SK-N-SH (cell line): ENCODE data around the gene GSC2. TPM values are rescaled to one million over a fixed set of nuclear protein-coding genes. Genes with fewer than 3 reads are reported as not detected.

Experiments
- CTCF ChIA-PET: fragments of 300-600, 350-600 bp; formaldehyde crosslinking; extraction: SDS; loops from one replicate; lab custom pipeline; 2021; lab: Yijun Ruan, JAX
- POLR2A ChIA-PET: fragments of 350-600 bp; sonication (Branson Sonifier 250); formaldehyde crosslinking; extraction: SDS; loops from one replicate; lab custom pipeline; 2020; ENCODE audit warnings: antibody characterized with exemption, inconsistent platforms; lab: Yijun Ruan, JAX
- DNase-seq: peaks from one replicate; pipeline ENCODE4 v3.0.0; 2012
- H2AFZ ChIP-seq: fragments of 200-600 bp; sonication (generic); 2 replicates; pipeline ENCODE4 v1.8.1; 2016; ENCODE audit warnings: antibody characterized with exemption, mild to moderate bottlenecking, low read depth
- H3F3A ChIP-seq: fragments of 200-600 bp; sonication (generic); replicated peaks from 2 replicates; pipeline ENCODE3; 2016; ENCODE audit warnings: antibody characterized with exemption, mild to moderate bottlenecking; ENCODE audit not compliant: insufficient read depth
- H3K27ac ChIP-seq, 2 experiments: fragments of 200-500 bp in 1 of 2; fragments of 200-600 bp in 1 of 2; sonication (Bioruptor generic) in 1 of 2; sonication (generic), shearing (Covaris generic) in 1 of 2; 2 replicates each; pipeline versions ENCODE4 v1.5.1 to v1.6.1; 2014 to 2016; ENCODE audit warnings: low read depth in 2 of 2, inconsistent platforms in 1 of 2, low read length in 1 of 2, mild to moderate bottlenecking in 1 of 2, mixed read lengths in 1 of 2
- H3K27me3 ChIP-seq: fragments of 200-600 bp; sonication (generic), shearing (Covaris generic); 2 replicates; pipeline ENCODE4 v1.6.1; 2016; ENCODE audit warnings: mixed run types; ENCODE audit not compliant: insufficient read depth
- H3K36me3 ChIP-seq, 2 experiments: fragments of 200-500 bp in 1 of 2; fragments of 200-600 bp in 1 of 2; sonication (Bioruptor generic) in 1 of 2; sonication (generic) in 1 of 2; replicated peaks in 1 of 2; 2 replicates each; pipeline versions ENCODE3 to v1.5.1; 2014 to 2016; ENCODE audit warnings: low read length in 1 of 2, mild to moderate bottlenecking in 1 of 2; ENCODE audit not compliant: insufficient read depth in 2 of 2, control insufficient read depth in 1 of 2
- H3K4me1 ChIP-seq, 2 experiments: fragments of 200-500 bp in 1 of 2; fragments of 200-600 bp in 1 of 2; sonication (Bioruptor generic) in 1 of 2; sonication (generic), shearing (Covaris generic) in 1 of 2; 2 replicates each; pipeline versions ENCODE4 v1.5.1 to v1.6.1; 2014 to 2016; ENCODE audit warnings: low read depth in 1 of 2, low read length in 1 of 2, mixed run types in 1 of 2; ENCODE audit not compliant: insufficient read depth in 2 of 2, control insufficient read depth in 1 of 2
- H3K4me2 ChIP-seq: fragments of 200-600 bp; sonication (generic), shearing (Covaris generic); 2 replicates; pipeline ENCODE4 v1.6.1; 2017; ENCODE audit warnings: mixed run types
- H3K4me3 ChIP-seq, 2 experiments: fragments of 200-500 bp in 1 of 2; fragments of 200-600 bp in 1 of 2; sonication (Bioruptor generic) in 1 of 2; sonication (generic), shearing (Covaris generic) in 1 of 2; 2 replicates each; pipeline versions ENCODE4 v1.5.1 to v1.8.1; 2014 to 2016; ENCODE audit warnings: low read depth in 2 of 2, inconsistent platforms in 1 of 2, low read length in 1 of 2, mild to moderate bottlenecking in 1 of 2, mixed read lengths in 1 of 2, moderate library complexity in 1 of 2
- H3K79me2 ChIP-seq: fragments of 200-600 bp; sonication (generic); 2 replicates; pipeline ENCODE4 v1.8.1; 2017; ENCODE audit warnings: mild to moderate bottlenecking; ENCODE audit not compliant: insufficient read depth
- H3K9ac ChIP-seq: fragments of 200-600 bp; sonication (generic); 2 replicates; pipeline ENCODE4 v1.6.1; 2017; ENCODE audit warnings: mixed run types
- H3K9me2 ChIP-seq: fragments of 200-600 bp; sonication (generic); 2 replicates; pipeline ENCODE4 v1.6.1; 2017; ENCODE audit warnings: mixed run types
- H3K9me3 ChIP-seq: fragments of 200-600 bp; sonication (generic); 2 replicates; pipeline ENCODE4 v1.6.1; 2017; ENCODE audit warnings: mixed run types, mild to moderate bottlenecking, moderate library complexity
- H4K20me1 ChIP-seq: fragments of 200-600 bp; sonication (generic); 2 replicates; pipeline ENCODE4 v1.6.1; 2017; ENCODE audit warnings: mild to moderate bottlenecking, mixed run types; ENCODE audit not compliant: insufficient read depth
- CHD2 ChIP-seq: fragments of 150-350 bp; IDR thresholded peaks from 2 replicates; pipeline ENCODE4 v1.6.1; 2018; ENCODE audit warnings: low read length; ENCODE audit not compliant: partially characterized antibody
- CTCF ChIP-seq: fragments of 200-600 bp; sonication (generic); IDR thresholded peaks from 2 replicates; pipeline ENCODE4 v1.6.1; 2017; ENCODE audit warnings: antibody characterized with exemption, mild to moderate bottlenecking, moderate library complexity
- EP300 ChIP-seq, 2 experiments: IDR thresholded peaks; 2 replicates each; pipeline versions ENCODE4 v1.4.0 to v1.6.1; 2012; ENCODE audit warnings: borderline replicate concordance in 1 of 2, low read depth in 1 of 2, low read length in 1 of 2
- EZH2phosphoT487 ChIP-seq: fragments of 200-600 bp; sonication (generic); IDR thresholded peaks from 2 replicates; pipeline ENCODE4 v1.6.1; 2017; ENCODE audit warnings: low read depth, mixed run types, mild to moderate bottlenecking, antibody characterized with exemption, moderate library complexity, borderline replicate concordance
- FOSL2 ChIP-seq: IDR thresholded peaks from 2 replicates; pipeline ENCODE4 v1.4.0; 2012; ENCODE audit warnings: low read depth, mild to moderate bottlenecking, moderate library complexity, borderline replicate concordance
- GABPA ChIP-seq: IDR thresholded peaks from 2 replicates; pipeline ENCODE4 v1.4.0; 2012; ENCODE audit warnings: low read depth, mild to moderate bottlenecking
- GATA2 ChIP-seq: sonication (generic); formaldehyde crosslinking; IDR thresholded peaks from 2 replicates; pipeline ENCODE4 v1.5.0; 2020; ENCODE audit warnings: mild to moderate bottlenecking, missing genetic modification reagents
- JUND ChIP-seq: IDR thresholded peaks from 2 replicates; pipeline ENCODE4 v1.4.0; 2012
- MXI1 ChIP-seq: IDR thresholded peaks from 2 replicates; pipeline ENCODE4 v1.6.1; 2012; ENCODE audit warnings: mild to moderate bottlenecking, low read depth, low read length, improper control_type of control experiment
- POLR2AphosphoS5 ChIP-seq: IDR thresholded peaks from 2 replicates; pipeline ENCODE4 v1.6.1; 2012; ENCODE audit warnings: low read depth, low read length
- REST ChIP-seq: IDR thresholded peaks from 2 replicates; pipeline ENCODE4 v1.6.1; 2012; ENCODE audit warnings: mild to moderate bottlenecking, low read depth, low read length, moderate library complexity
- RFX5 ChIP-seq: IDR thresholded peaks from 2 replicates; pipeline ENCODE4 v1.6.1; 2012; ENCODE audit warnings: mild to moderate bottlenecking, improper control_type of control experiment, low read length
- RXRA ChIP-seq: IDR thresholded peaks from 2 replicates; pipeline ENCODE4 v1.4.0; 2012; ENCODE audit warnings: low read depth, mild to moderate bottlenecking, borderline replicate concordance
- SMC3 ChIP-seq: IDR thresholded peaks from 2 replicates; pipeline ENCODE4 v1.6.1; 2012; ENCODE audit warnings: low read depth, low read length, improper control_type of control experiment
- TCF12 ChIP-seq: IDR thresholded peaks from 2 replicates; pipeline ENCODE4 v1.4.0; 2012
- YY1 ChIP-seq: IDR thresholded peaks from 2 replicates; pipeline ENCODE4 v1.4.0; 2012; ENCODE audit warnings: low read depth, mild to moderate bottlenecking
- ZBTB33 ChIP-seq: IDR thresholded peaks from 2 replicates; pipeline ENCODE4 v1.4.0; 2012; ENCODE audit warnings: low read depth, borderline replicate concordance
- WGBS: methylation state at CpG from one replicate; pipeline ENCODE4 v1.1.6; 2017; ENCODE audit warnings: low lambda C conversion rate; 5-methylcytosine and 5-hydroxymethylcytosine counted together
- polyA plus RNA-seq, 3 experiments: library from polyadenylated mRNA; depleted of rRNA; stranded (reverse); fragments of >200 nt; gene quantifications; 2 replicates each; pipeline ENCODE4 v1.2.3, GENCODE V29; 2012
- TF ChIP-seq, protein P1 (sequence below): IDR thresholded peaks from 2 replicates; pipeline ENCODE4; 2012

The GSC2 gene
- polyA plus RNA-seq, 1 of the 3 experiments (the other 2 are of a cell fraction): not detected

DNA sequence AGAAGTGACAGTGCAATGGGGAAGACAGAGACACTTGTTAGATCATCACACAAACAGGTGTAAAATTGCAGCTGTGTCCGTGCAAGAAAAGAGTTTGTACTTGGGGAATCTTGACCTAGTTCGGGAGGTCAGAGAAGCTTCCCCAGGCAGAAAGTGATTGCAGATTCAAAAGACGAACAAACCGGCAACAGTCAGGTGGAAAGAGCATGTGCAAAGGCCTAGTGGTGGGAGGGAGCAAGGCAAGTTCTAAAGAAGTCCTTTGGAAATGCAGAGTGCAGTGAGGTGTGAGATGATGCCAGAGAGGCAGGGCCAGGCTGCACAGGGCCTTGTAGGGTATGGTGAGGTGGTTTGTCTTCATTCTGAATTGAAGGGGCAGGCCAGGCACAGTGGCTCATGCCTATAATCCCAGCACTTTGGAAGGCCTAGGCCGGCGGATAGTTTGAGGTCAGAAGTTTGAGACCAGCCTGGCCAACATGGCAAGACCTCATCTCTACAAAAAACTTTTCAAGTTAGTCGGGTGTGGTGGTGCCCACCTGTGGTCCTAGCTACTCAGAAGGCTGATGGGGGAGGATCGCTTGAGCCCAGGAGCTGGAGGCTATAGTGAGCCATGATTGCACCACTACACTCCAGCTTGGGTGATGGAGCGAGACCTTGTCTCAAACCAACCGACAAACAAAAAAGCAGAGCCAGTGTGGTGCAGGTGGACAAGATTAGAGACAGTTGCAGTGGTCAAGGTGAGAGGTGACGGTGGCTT is 3.7 kb downstream of the GSC2 start:
- POLR2A ChIA-PET: no interaction called here
- H3K9me3 ChIP-seq: no peaks in the 10 kb centered on the region
- CTCF ChIA-PET: interaction anchor here (1.0 to 3.8 kb wide), 2 partner anchors 10 to 584 kb away, joined by 3 to 26 read pairs; no protein-coding TSS in a partner anchor
- H3K4me2 ChIP-seq: no peak overlapping the region
- 55% methylated on average over 9 of the region's 11 CpGs for whole genome bisulfite sequencing
- no peak for TF ChIP-seq FOSL2
- TF ChIP-seq EZH2phosphoT487: no peak
- TF ChIP-seq MXI1: no peak
- no peak for TF ChIP-seq SMC3
- TF ChIP-seq REST: no peak
- TF ChIP-seq EP300 (IDR thresholded peaks at IDR 0.05; ENCODE audit: borderline replicate concordance in 1 of 2, low read depth in 1 of 2, low read length in 1 of 2): no peak
- no peak for TF ChIP-seq YY1
- TF ChIP-seq, protein P1, sequence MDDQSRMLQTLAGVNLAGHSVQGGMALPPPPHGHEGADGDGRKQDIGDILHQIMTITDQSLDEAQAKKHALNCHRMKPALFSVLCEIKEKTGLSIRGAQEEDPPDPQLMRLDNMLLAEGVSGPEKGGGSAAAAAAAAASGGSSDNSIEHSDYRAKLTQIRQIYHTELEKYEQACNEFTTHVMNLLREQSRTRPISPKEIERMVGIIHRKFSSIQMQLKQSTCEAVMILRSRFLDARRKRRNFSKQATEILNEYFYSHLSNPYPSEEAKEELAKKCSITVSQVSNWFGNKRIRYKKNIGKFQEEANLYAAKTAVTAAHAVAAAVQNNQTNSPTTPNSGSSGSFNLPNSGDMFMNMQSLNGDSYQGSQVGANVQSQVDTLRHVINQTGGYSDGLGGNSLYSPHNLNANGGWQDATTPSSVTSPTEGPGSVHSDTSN: no peak
- TF ChIP-seq POLR2AphosphoS5: no peak
- TF ChIP-seq GABPA: no peak
- TF ChIP-seq ZBTB33: no peak
- no peak for TF ChIP-seq CHD2
- no peak for TF ChIP-seq TCF12
- TF ChIP-seq RXRA: no peak
- TF ChIP-seq CTCF: no peak
- no peak for TF ChIP-seq RFX5
- no peak for TF ChIP-seq GATA2 (CRISPR knock-in tag)
- TF ChIP-seq JUND: no peak
- no peaks in the 10 kb centered on the region for H4K20me1 ChIP-seq
- peaks cover 0 to 9% of the 10 kb centered on the region in 2 experiments for H3K36me3 ChIP-seq
- H3K9me2 ChIP-seq: no peaks in the 10 kb centered on the region
- peaks cover 40% of the 10 kb centered on the region for H3K27me3 ChIP-seq
- H3K4me3 ChIP-seq: no peak overlapping the region
- peaks cover 21% of the 10 kb centered on the region for H3K79me2 ChIP-seq
- no peak overlapping the region for H3K9ac ChIP-seq
- no peak for DNase-seq
- no peaks in the 10 kb centered on the region for H3F3A ChIP-seq
- H2AFZ ChIP-seq: no peak overlapping the region
- no peak overlapping the region for H3K27ac ChIP-seq
- H3K4me1 ChIP-seq: peaks cover 4 to 8% of the 10 kb centered on the region in 2 experiments; a peak in 3 of 4 replicates
